ENCODE measurements around the gene INPP5A. TPM values are rescaled to one million over a fixed set of nuclear protein-coding genes. Genes with fewer than 3 reads are reported as not detected.

Gene INPP5A
- total and polyA plus RNA-seq, 4 donors = 37.7 to 112 (median 54.9) TPM

GRCh38 chr10:132733926-132734325 is 196.3 kb downstream of the INPP5A start:
- Histone ChIP-seq H3K36me3 (ENCODE audit: control insufficient read depth in 1 of 2, insufficient read depth in 2 of 2, low read length in 1 of 2) (no peaks in the 10 kb centered on the region), H3K27ac (ENCODE audit: low read depth in 1 of 2, low read length in 2 of 2) (no peak overlapping the region)
- 88 to 90% methylated on average over 19 of the region's 19 CpGs for WGBS, 2 donors

GRCh38 chr10:132735341-132735775 is 197.8 kb downstream of the INPP5A start:
- no peaks in the 10 kb centered on the region for H3K4me1 ChIP-seq (ENCODE audit: control insufficient read depth in 1 of 2, insufficient read depth in 2 of 2, low read length in 2 of 2)
- ATAC-seq (ENCODE audit: low FRiP score) (no peak), DNase-seq (no peak)
- intact Hi-C loops (cut with DNase I) = no loop called here
- 90 to 93% methylated on average over 19 of the region's 19 CpGs for WGBS, 2 donors
- H3K36me3 ChIP-seq (ENCODE audit: control insufficient read depth in 1 of 2, insufficient read depth in 2 of 2, low read length in 1 of 2) = no peaks in the 10 kb centered on the region
- no peaks in the 10 kb centered on the region for H3K27me3 ChIP-seq (ENCODE audit: control insufficient read depth in 1 of 2, insufficient read depth in 2 of 2, low read length in 1 of 2)
- no peaks in the 10 kb centered on the region for H3K9me3 ChIP-seq (ENCODE audit: control insufficient read depth, low read length)
- H3K27ac ChIP-seq (ENCODE audit: low read depth in 1 of 2, low read length in 2 of 2) = no peak overlapping the region
- no peak overlapping the region for H3K4me3 ChIP-seq (ENCODE audit: low read length in 2 of 2)

More at GRCh38 chr10:132733926-132734325, 196.3 kb downstream of the INPP5A start:
- no peaks in the 10 kb centered on the region for H3K9me3 ChIP-seq (ENCODE audit: control insufficient read depth, low read length)
- DNase-seq = no peak
- no peak for ATAC-seq (ENCODE audit: low FRiP score)
- H3K4me1 ChIP-seq (ENCODE audit: control insufficient read depth in 1 of 2, insufficient read depth in 2 of 2, low read length in 2 of 2) = no peaks in the 10 kb centered on the region
- intact Hi-C loops (cut with DNase I) = no loop called here
- H3K27me3 ChIP-seq (ENCODE audit: control insufficient read depth in 1 of 2, insufficient read depth in 2 of 2, low read length in 1 of 2) = no peaks in the 10 kb centered on the region
- no peak overlapping the region for H3K4me3 ChIP-seq (ENCODE audit: low read length in 2 of 2)

DNA sequence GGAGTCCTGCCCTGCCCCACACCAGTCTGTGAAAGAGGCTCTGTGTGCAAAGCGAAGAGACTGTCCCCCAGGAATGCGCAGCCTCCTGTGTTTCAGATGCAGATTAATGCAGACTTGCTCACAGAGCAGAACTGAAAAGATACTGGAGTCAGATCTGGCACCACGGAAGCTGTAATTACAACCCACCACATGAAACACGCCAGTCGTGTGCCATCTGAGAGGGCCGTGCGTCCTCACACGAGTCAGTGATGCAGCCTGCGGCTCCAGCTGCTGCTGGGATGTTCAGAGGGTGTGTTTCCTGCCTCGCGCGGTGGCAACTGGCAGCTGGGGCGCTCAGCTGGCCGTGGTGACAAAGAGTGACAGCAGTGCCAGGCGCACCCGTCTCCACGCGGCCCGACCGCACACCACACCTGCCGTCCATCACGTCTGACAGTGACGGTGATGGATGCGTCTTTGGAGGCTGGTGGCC is 198.4 kb downstream of the INPP5A start:
- no peak for DNase-seq
- no peak overlapping the region for H3K4me3 ChIP-seq (ENCODE audit: low read length in 2 of 2)
- H3K9me3 ChIP-seq (ENCODE audit: control insufficient read depth, low read length) = no peaks in the 10 kb centered on the region
- no peak overlapping the region for H3K27ac ChIP-seq (ENCODE audit: low read depth in 1 of 2, low read length in 2 of 2)
- WGBS, 2 donors = 91 to 93% methylated on average over 24 of the region's 24 CpGs
- H3K27me3 ChIP-seq (ENCODE audit: control insufficient read depth in 1 of 2, insufficient read depth in 2 of 2, low read length in 1 of 2) = no peaks in the 10 kb centered on the region
- intact Hi-C loops (cut with DNase I) = no loop called here
- no peak for ATAC-seq (ENCODE audit: low FRiP score)
- no peaks in the 10 kb centered on the region for H3K4me1 ChIP-seq (ENCODE audit: control insufficient read depth in 1 of 2, insufficient read depth in 2 of 2, low read length in 2 of 2)
- no peaks in the 10 kb centered on the region for H3K36me3 ChIP-seq (ENCODE audit: control insufficient read depth in 1 of 2, insufficient read depth in 2 of 2, low read length in 1 of 2)

GRCh38 chr10:132737390-132738048 is 199.9 kb downstream of the INPP5A start:
- Histone ChIP-seq H3K4me3 (ENCODE audit: low read length in 2 of 2) (no peak overlapping the region), H3K36me3 (ENCODE audit: control insufficient read depth in 1 of 2, insufficient read depth in 2 of 2, low read length in 1 of 2) (no peaks in the 10 kb centered on the region), H3K27me3 (ENCODE audit: control insufficient read depth in 1 of 2, insufficient read depth in 2 of 2, low read length in 1 of 2) (no peaks in the 10 kb centered on the region), H3K27ac (ENCODE audit: low read depth in 1 of 2, low read length in 2 of 2) (no peak overlapping the region), H3K4me1 (ENCODE audit: control insufficient read depth in 1 of 2, insufficient read depth in 2 of 2, low read length in 2 of 2) (no peaks in the 10 kb centered on the region), H3K9me3 (ENCODE audit: control insufficient read depth, low read length) (no peaks in the 10 kb centered on the region)
- WGBS, 2 donors = 69 to 74% methylated on average over 16 of the region's 16 CpGs
- intact Hi-C loops (cut with DNase I) = no loop called here
- ATAC-seq (ENCODE audit: low FRiP score) = no peak
- no peak for DNase-seq

- no peak overlapping the region for H3K27ac ChIP-seq (ENCODE audit: low read depth in 1 of 2, low read length in 2 of 2)
- no peak for ATAC-seq (ENCODE audit: low FRiP score)
- 78 to 83% methylated on average over 25 of the region's 25 CpGs for WGBS, 2 donors
Observed at GRCh38 chr10:132738454-132739224, 201.1 kb downstream of the INPP5A start.

GRCh38 chr10:132739225-132739613 is 201.6 kb downstream of the INPP5A start:
- 85 to 88% methylated on average over 14 of the region's 14 CpGs for WGBS, 2 donors
- ATAC-seq (ENCODE audit: low FRiP score) (no peak), DNase-seq (no peak)
- Histone ChIP-seq H3K36me3 (ENCODE audit: control insufficient read depth in 1 of 2, insufficient read depth in 2 of 2, low read length in 1 of 2) (no peaks in the 10 kb centered on the region), H3K9me3 (ENCODE audit: control insufficient read depth, low read length) (no peaks in the 10 kb centered on the region), H3K4me3 (ENCODE audit: low read length in 2 of 2) (no peak overlapping the region), H3K27me3 (ENCODE audit: control insufficient read depth in 1 of 2, insufficient read depth in 2 of 2, low read length in 1 of 2) (no peaks in the 10 kb centered on the region), H3K4me1 (ENCODE audit: control insufficient read depth in 1 of 2, insufficient read depth in 2 of 2, low read length in 2 of 2) (no peaks in the 10 kb centered on the region), H3K27ac (ENCODE audit: low read depth in 1 of 2, low read length in 2 of 2) (no peak overlapping the region)
- intact Hi-C loops (cut with DNase I) = no loop called here

More at GRCh38 chr10:132738454-132739224, 201.1 kb downstream of the INPP5A start:
- Histone ChIP-seq H3K36me3 (ENCODE audit: control insufficient read depth in 1 of 2, insufficient read depth in 2 of 2, low read length in 1 of 2) (no peaks in the 10 kb centered on the region), H3K4me1 (ENCODE audit: control insufficient read depth in 1 of 2, insufficient read depth in 2 of 2, low read length in 2 of 2) (no peaks in the 10 kb centered on the region), H3K4me3 (ENCODE audit: low read length in 2 of 2) (no peak overlapping the region), H3K9me3 (ENCODE audit: control insufficient read depth, low read length) (no peaks in the 10 kb centered on the region), H3K27me3 (ENCODE audit: control insufficient read depth in 1 of 2, insufficient read depth in 2 of 2, low read length in 1 of 2) (no peaks in the 10 kb centered on the region)
- intact Hi-C loops (cut with DNase I) = no loop called here
- no peak for DNase-seq

- intact Hi-C loops (cut with DNase I) = no loop called here
- Histone ChIP-seq H3K36me3 (ENCODE audit: control insufficient read depth in 1 of 2, insufficient read depth in 2 of 2, low read length in 1 of 2) (no peaks in the 10 kb centered on the region), H3K4me3 (ENCODE audit: low read length in 2 of 2) (no peak overlapping the region), H3K9me3 (ENCODE audit: control insufficient read depth, low read length) (no peaks in the 10 kb centered on the region), H3K27ac (ENCODE audit: low read depth in 1 of 2, low read length in 2 of 2) (no peak overlapping the region), H3K27me3 (ENCODE audit: control insufficient read depth in 1 of 2, insufficient read depth in 2 of 2, low read length in 1 of 2) (no peaks in the 10 kb centered on the region), H3K4me1 (ENCODE audit: control insufficient read depth in 1 of 2, insufficient read depth in 2 of 2, low read length in 2 of 2) (no peaks in the 10 kb centered on the region)
- DNase-seq (no peak), ATAC-seq (ENCODE audit: low FRiP score) (no peak)
- 84 to 93% methylated on average over 6 of the region's 6 CpGs for WGBS, 2 donors
Observed at GRCh38 chr10:132740588-132740987, 203.0 kb downstream of the INPP5A start.

DNA sequence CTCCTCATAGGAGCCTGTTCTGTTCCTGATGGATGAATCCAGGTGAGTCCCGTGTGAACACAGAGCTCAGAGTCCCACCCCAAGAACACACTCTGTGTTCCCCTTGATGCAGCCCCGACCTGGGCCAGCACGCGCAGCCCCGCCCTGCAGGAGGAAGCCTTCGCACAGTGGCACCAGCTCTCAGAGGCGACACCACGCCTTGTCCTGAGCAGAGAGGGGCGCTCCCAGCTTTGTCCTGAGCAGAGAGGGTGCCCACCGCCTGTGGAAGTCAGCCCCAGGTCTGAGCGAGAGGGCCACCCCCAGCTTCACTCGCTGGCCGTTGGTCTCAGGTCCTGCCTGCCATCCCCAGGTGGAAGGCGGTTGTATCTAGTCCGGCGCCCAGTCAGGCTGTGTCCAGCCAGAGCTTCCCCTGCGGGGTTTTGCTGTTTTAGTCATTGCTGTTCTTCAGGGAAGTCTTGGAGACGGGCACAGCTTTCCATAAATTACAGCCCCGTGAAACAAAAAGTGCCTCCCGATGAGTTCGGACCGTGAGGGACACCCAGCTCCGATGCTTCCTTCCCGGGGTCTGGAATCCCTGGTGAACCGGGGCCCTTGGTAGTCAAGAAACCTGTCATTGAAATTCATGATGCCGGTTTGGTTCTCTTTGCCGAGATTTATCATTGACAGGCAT is 204.7 kb downstream of the INPP5A start:
- H3K36me3 ChIP-seq (ENCODE audit: control insufficient read depth in 1 of 2, insufficient read depth in 2 of 2, low read length in 1 of 2) = no peaks in the 10 kb centered on the region
- ATAC-seq (ENCODE audit: low FRiP score) = no peak
- intact Hi-C loops (cut with DNase I) = no loop called here
- no peaks in the 10 kb centered on the region for H3K27me3 ChIP-seq (ENCODE audit: control insufficient read depth in 1 of 2, insufficient read depth in 2 of 2, low read length in 1 of 2)
- no peak for DNase-seq
- H3K4me3 ChIP-seq (ENCODE audit: low read length in 2 of 2) = no peak overlapping the region
- 84 to 85% methylated on average over 27 of the region's 27 CpGs for WGBS, 2 donors
- H3K9me3 ChIP-seq (ENCODE audit: control insufficient read depth, low read length) = no peaks in the 10 kb centered on the region
- H3K4me1 ChIP-seq (ENCODE audit: control insufficient read depth in 1 of 2, insufficient read depth in 2 of 2, low read length in 2 of 2) = no peaks in the 10 kb centered on the region
- no peak overlapping the region for H3K27ac ChIP-seq (ENCODE audit: low read depth in 1 of 2, low read length in 2 of 2)

Measured in aorta (tissue), 5 donors.